Measurements from ENCODE around the gene PCLO. TPM values are rescaled to one million over a fixed set of nuclear protein-coding genes. Genes with fewer than 3 reads are reported as not detected.

PCLO gene
- total RNA-seq (2021): 2.8 and 3.1 TPM in 2 replicates
- long read RNA-seq, partial matches to known transcripts: 2 of 3 reads
- long read RNA-seq, other reads (novel, unspliced or antisense): 1 of 3 reads

GRCh38 chr7:83162402-83163256 is at the start of gene PCLO:
TSS of gene PCLO (minus strand) at chr7:83162884. CDS start at chr7:83162592, 292 bp downstream.
- no peaks in the 10 kb centered on the region for H3K9me3 Mint-ChIP-seq
- no peaks in the 10 kb centered on the region for H3K79me1 ChIP-seq (ENCODE audit: insufficient read depth, low read depth, low read length, poor library complexity, severe bottlenecking)
- no peak within 1 kb of the TSS for H2BK20ac ChIP-seq (ENCODE audit: low read depth, low read length, poor library complexity, severe bottlenecking)
- H3K9ac ChIP-seq (ENCODE audit: extremely low read depth, insufficient read length, low read length): peak within 1 kb of the TSS; percentile 77
- H4K8ac ChIP-seq (replicated peaks; ENCODE audit: insufficient read length, low read depth, low read length): no peak within 1 kb of the TSS
- no peak within 1 kb of the TSS for H2BK120ac ChIP-seq (ENCODE audit: low read depth, low read length, poor library complexity, severe bottlenecking)
- peak within 1 kb of the TSS; percentile 79 to 93 for H3K4me3 Mint-ChIP-seq
- H3K9me3 ChIP-seq (ENCODE audit: control insufficient read depth, low read depth, low read length): no peaks in the 10 kb centered on the region
- no peak for TF ChIP-seq CTCF (conservative IDR thresholded peaks at IDR 0.05)
- WGBS (ENCODE audit: extremely low coverage, insufficient read length, low lambda C conversion rate): no CpG with 5 or more reads among the region's 77 CpGs
- no peaks in the 10 kb centered on the region for H3K36me3 Mint-ChIP-seq (ENCODE audit: insufficient read depth in 1 of 3, low read depth in 3 of 3)
- H4K5ac ChIP-seq (ENCODE audit: insufficient read length, low read depth, low read length): peak within 1 kb of the TSS; percentile 10
- H3K56ac ChIP-seq (ENCODE audit: insufficient read length, low read depth, low read length): no peak within 1 kb of the TSS
- peak within 1 kb of the TSS; percentile 5 for H2AFZ ChIP-seq (ENCODE audit: low read length)
- peak; percentile 96 for DNase-seq
- peaks cover 8% of the 10 kb centered on the region for H3K23me2 ChIP-seq (ENCODE audit: insufficient read length, low read depth, low read length, poor library complexity, severe bottlenecking)
- peak within 1 kb of the TSS; percentile 63 for H3K18ac ChIP-seq (ENCODE audit: insufficient read length, low read depth, low read length)
- no peak within 1 kb of the TSS for H2AK5ac ChIP-seq (ENCODE audit: insufficient read length, low read length)
- no peak within 1 kb of the TSS for H3K4ac ChIP-seq (ENCODE audit: low read depth, low read length)
- H3K14ac ChIP-seq (ENCODE audit: insufficient read depth, low read length): peak within 1 kb of the TSS; percentile 84
- no peak within 1 kb of the TSS for H2BK12ac ChIP-seq (ENCODE audit: insufficient read length, low read depth, low read length)
- no peaks in the 10 kb centered on the region for H4K20me1 ChIP-seq (ENCODE audit: control insufficient read depth, insufficient read depth, insufficient read length)
- H3K4me2 ChIP-seq (ENCODE audit: insufficient read depth, insufficient read length, low read length): peak within 1 kb of the TSS; percentile 97
- no peak within 1 kb of the TSS for H4K91ac ChIP-seq (ENCODE audit: insufficient read length, low read depth, low read length)
- H3K27me3 ChIP-seq (ENCODE audit: insufficient read depth, low read length): no peaks in the 10 kb centered on the region
- H3K79me2 ChIP-seq (ENCODE audit: insufficient read depth, low read length): no peaks in the 10 kb centered on the region
- H3K23ac ChIP-seq (ENCODE audit: insufficient read length, low read depth, low read length): no peak within 1 kb of the TSS
- 0 out of 2 replicates have a peak within 1 kb of the TSS, but pooled peaks have one; percentile 6 for H2BK15ac ChIP-seq (ENCODE audit: low read depth, low read length)
- H3K27me3 Mint-ChIP-seq (ENCODE audit: low read depth): no peaks in the 10 kb centered on the region
- peaks cover 16% of the 10 kb centered on the region in 2 experiments for H3K4me1 Mint-ChIP-seq
- no peak within 1 kb of the TSS for H3T11ph ChIP-seq (ENCODE audit: low read length)
- peak within 1 kb of the TSS; percentile 30 for H3K27ac ChIP-seq (ENCODE audit: insufficient read length, low read depth, low read length)
- H2BK5ac ChIP-seq (ENCODE audit: insufficient read length, low read length): no peak within 1 kb of the TSS
- H3K4me1 ChIP-seq (ENCODE audit: insufficient read depth, low read length): no peaks in the 10 kb centered on the region
- peak within 1 kb of the TSS; percentile 70 to 95 (median 95) for H3K27ac Mint-ChIP-seq
